ENCODE measurements around the gene PAX8. TPM values are rescaled to one million over a fixed set of nuclear protein-coding genes. Genes with fewer than 3 reads are reported as not detected.

Gene PAX8
- total RNA-seq, 4 donors from 2014 or later, result 0.91 to 5.2 (median 4.3) TPM

- peak in 1 of 2 donors; percentile 58 for DNase-seq (ENCODE audit: low spot score in 2 of 2)
- intact Hi-C loops (cut with DNase I; ENCODE audit: low total_unique reads), result no loop called here
- 85 to 87% methylated on average over 11 of the region's 11 CpGs for WGBS, 2 donors
- H3K4me3 ChIP-seq (ENCODE audit: low read depth, poor library complexity, severe bottlenecking), result no peak overlapping the region
- TF ChIP-seq CTCF (IDR thresholded peaks at IDR 0.05) (no peak), POLR2A (IDR thresholded peaks at IDR 0.05) (no peak)
These were observed 100.5 kb downstream of the PAX8 start for GRCh38 chr2:113178069-113178746.

- TF ChIP-seq CTCF (IDR thresholded peaks at IDR 0.05), result no peak
- TF ChIP-seq POLR2A (IDR thresholded peaks at IDR 0.05), result no peak
- 90 to 91% methylated on average over 7 of the region's 7 CpGs for WGBS, 2 donors
- peak in 1 of 2 donors; percentile 37 for DNase-seq (ENCODE audit: low spot score in 2 of 2)
- H3K4me3 ChIP-seq (ENCODE audit: low read depth, poor library complexity, severe bottlenecking), result no peak overlapping the region
- intact Hi-C loops (cut with DNase I; ENCODE audit: low total_unique reads), result no loop called here
These were observed 101.9 kb downstream of the PAX8 start for GRCh38 chr2:113176696-113177355.

- no peak overlapping the region for H3K4me3 ChIP-seq (ENCODE audit: low read depth, poor library complexity, severe bottlenecking)
- TF ChIP-seq CTCF (IDR thresholded peaks at IDR 0.05), result no peak
- no peak for TF ChIP-seq POLR2A (IDR thresholded peaks at IDR 0.05)
- 65 to 71% methylated on average over 11 of the region's 11 CpGs for WGBS, 2 donors
- intact Hi-C loops (cut with DNase I; ENCODE audit: low total_unique reads), result no loop called here
- DNase-seq (ENCODE audit: low spot score in 2 of 2), result peak in 1 of 2 donors; percentile 72
These were observed 102.7 kb downstream of the PAX8 start for GRCh38 chr2:113175736-113176695.

GRCh38 chr2:113175042-113175628, 103.6 kb downstream of the PAX8 start:
- peak in 1 of 2 donors; percentile 83 for DNase-seq (ENCODE audit: low spot score in 2 of 2)
- no peak overlapping the region for H3K4me3 ChIP-seq (ENCODE audit: low read depth, poor library complexity, severe bottlenecking)
- intact Hi-C loops (cut with DNase I; ENCODE audit: low total_unique reads), result no loop called here
- WGBS, 2 donors, result 76 to 81% methylated on average over 8 of the region's 8 CpGs
- no peak for TF ChIP-seq POLR2A (IDR thresholded peaks at IDR 0.05)

- 70 to 85% methylated on average over 2 to 3 of the region's 3 CpGs for WGBS, 2 donors
- H3K4me3 ChIP-seq (ENCODE audit: low read depth, poor library complexity, severe bottlenecking), result no peak overlapping the region
- intact Hi-C loops (cut with DNase I; ENCODE audit: low total_unique reads), result no loop called here
- DNase-seq (ENCODE audit: low spot score in 2 of 2), result peak in 1 of 2 donors; percentile 63
- no peak for TF ChIP-seq POLR2A (IDR thresholded peaks at IDR 0.05)
- no peak for TF ChIP-seq CTCF (IDR thresholded peaks at IDR 0.05)
These were observed 104.4 kb downstream of the PAX8 start for GRCh38 chr2:113174376-113174750.

Data from lower leg skin (tissue), 4 donors.